Stimulated activated CD4-positive, alpha-beta T cell treated with anti-CD3 and anti-CD28 coated beads, TNF-alpha, amount 100 ng/mL, for 1 hour (primary cell): ENCODE results near the gene LRMDA.

Experiments used
- DNase-seq, 3 donors: peaks; one replicate each; pipeline ENCODE4 v3.0.0-alpha.2; 2020; ENCODE audit warnings: low read depth in 3 of 3, low spot score in 1 of 3

LRMDA gene

DNA sequence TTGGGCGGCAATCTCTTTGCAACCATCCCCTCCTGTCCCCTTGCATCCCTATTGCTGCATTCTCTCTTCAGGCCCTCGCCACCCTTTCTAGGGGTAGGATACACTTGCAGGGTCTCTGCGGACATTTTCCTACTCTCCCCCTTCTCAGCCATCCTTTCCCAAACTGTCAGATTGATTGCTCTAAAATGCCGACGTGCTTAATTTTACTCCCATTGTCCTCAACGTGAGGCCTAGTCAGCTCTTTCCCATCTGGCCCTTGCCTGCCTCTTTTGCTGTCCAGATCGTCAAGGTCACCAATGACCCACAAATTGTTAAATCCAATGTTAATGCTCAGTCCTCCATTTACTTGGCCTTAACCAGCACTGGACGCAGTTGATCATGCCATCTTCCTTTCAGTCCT is 12.7 kb upstream of the LRMDA start:
- DNase-seq: no peak

DNA sequence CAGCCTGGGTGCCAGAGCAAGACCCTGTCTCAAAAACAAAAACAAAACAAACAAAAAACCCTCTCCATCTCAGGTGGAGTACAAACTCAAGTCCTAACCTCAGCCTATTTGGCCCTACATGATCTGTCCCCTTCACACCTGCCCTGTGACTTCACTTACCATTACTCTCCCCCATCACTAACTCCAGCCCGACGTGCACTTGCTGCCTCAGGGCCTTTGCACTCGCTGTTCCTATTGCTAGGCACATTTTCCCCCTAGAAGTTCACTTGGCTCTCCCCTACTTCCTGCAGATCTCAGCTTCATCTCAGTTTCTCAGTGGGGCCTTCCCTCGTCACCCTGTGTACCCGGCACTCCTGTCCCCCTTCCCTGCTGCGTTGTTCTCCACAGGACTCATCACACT is 8.5 kb upstream of the LRMDA start:
- no peak for DNase-seq

DNA sequence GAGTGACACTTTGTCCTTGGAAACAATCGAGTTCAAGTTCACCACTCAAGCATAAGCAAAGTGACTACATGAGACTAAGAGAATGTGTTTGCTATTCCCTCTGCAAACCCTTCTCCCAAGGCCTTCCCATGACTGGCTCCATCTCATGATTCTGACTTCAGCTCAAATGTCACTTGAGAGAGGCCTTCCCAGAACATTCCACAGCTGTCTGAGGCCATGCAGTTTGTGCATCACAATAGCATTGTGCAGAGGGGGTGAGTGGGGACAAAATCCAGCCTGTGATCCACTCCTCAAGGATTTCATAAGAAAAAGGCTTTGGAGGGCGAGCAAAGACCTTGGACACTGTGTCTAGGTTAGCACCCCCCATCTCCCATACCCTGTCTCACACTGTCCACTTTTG is 6.9 kb upstream of the LRMDA start:
- no peak for DNase-seq

- DNase-seq: no peak
These were observed 5.9 kb upstream of the LRMDA start for GRCh38 chr10:75425291-75426079.

DNA sequence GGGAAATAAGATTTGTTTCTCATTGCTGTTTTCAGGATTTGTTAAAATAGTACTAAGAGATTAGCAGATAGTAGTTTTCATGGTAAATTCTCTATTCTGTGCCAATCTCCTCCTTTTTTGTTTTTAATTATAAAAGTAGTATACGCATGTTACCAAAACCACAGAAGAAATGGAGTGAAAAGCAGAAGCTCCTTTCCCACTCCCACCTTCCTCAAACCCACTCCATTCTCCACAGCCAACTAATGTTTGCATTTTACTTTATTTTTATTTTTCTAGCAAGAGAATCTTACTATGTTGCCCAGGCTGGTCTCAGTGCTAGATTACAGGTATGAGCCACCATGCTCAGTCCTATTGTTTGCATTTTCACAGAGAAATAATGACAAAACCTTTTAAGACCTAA is 4.5 kb upstream of the LRMDA start:
- DNase-seq: no peak

GRCh38 chr10:75427951-75428350 is 3.5 kb upstream of the LRMDA start:
- no peak for DNase-seq

DNA sequence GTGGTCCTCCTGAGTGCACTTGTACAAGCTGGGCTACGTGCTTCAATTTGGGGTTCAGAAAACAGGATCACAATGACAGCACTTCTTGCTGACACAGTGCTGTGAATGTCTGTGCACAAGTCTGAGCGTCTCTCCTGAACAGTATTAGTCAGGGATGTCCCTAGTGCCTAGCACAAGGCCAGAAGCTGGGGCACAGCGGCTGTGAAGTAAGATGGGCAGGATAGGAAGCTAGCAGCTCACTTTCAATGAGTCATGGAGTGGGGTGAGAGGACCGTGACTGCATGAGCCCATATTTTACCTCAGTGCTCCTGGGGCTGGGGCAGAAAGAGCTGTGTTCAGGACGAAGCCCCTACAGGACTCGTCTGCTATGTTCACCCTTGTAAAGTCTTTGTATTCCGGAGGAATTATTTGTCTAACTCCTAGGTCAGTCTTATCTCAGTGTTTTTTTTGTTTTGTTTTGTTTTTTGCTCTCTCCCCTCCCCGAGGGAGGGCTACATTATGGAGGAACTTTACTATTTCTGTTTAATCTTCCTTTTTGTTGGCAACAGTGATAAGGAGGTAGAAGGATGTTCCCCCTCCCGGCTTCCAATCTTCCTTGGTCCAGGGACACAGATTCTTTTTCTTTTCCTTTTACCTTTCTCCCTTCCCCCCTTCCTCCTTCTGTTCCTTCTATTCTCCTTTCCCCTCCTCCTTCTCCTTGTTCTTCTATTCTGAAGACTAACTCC is 2.8 kb upstream of the LRMDA start:
- DNase-seq: no peak

DNA sequence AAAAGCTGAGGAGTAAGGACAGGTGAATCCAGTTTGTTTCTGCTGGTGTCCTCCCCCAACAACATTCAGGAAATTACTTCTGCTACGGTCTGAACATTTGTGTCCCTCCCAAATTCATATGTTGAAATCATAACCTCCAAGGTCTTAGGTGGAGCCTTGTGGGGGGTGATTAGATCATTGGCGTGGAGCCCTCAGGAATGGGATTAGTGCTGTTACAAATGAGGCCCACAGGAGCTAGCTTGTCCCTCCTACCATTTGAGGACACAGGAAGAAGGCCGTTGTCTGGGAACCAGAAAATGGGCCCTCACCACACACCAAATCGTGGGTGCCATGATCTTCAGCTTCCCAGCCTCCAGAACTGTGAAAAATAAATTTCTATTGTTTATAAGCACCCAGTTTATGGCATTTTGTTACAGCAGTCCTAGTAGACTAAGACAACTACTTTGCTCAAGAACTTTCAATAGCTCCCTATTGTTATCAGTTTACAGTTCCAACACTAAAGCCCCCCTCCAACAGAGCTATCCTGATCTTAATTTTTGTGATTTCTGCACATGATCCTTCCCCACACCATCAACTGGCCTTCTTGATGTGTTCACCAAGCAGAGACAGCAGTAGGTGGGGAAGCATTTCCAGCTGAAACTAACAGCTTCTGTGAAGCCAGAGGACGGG is 2.1 kb upstream of the LRMDA start:
- no peak for DNase-seq

GRCh38 chr10:75430000-75430763 is 1.2 kb upstream of the LRMDA start:
- no peak for DNase-seq

DNA sequence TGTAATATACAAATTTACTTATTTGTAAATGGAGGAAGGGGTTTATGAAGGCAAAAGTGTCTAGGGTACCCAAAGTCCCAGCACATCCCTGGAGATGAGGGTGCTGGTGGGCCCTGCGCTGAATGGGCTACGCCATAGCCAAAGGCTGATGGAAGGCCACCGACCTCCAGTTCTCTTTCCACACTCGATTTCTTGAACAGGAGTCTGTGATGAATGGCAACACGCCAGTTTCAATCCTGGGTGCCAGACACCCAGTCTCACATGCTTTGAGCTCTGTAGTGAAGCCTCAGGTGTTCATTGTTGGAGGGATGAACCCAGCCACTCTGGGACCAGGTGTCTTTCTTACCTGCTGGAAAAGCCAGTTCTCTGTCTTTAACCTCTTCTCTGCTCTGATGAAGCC is 752 bp downstream of the LRMDA start:
- no peak for DNase-seq

GRCh38 chr10:75432763-75433162 is 1.3 kb downstream of the LRMDA start:
- no peak for DNase-seq

- DNase-seq: no peak
These were observed 1.8 kb downstream of the LRMDA start for GRCh38 chr10:75433216-75433615.

GRCh38 chr10:75434291-75434690 is 2.9 kb downstream of the LRMDA start:
- no peak for DNase-seq

- no peak for DNase-seq
These were observed 3.9 kb downstream of the LRMDA start for GRCh38 chr10:75435291-75435690.

- no peak for DNase-seq
These were observed 5.5 kb downstream of the LRMDA start for GRCh38 chr10:75436896-75437295.

DNA sequence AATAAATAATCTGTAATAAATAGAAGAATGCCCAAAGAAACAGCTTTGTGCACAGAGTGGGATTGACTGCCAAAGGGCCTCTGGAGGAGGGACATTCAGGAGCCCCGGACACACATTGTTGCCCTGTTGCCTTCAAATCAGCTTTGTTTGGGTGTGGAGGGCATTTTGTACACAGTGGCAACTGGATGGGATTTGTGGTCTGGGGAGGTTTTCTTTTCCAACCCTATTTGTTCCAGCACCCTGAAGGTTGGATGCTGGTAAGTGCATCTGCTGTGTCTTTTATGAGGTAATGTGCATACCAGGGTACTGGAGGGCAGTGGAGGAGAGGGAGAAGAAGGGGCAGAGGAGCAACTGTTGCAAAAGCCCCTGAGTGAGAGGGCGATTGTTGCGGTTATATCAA is 6.3 kb downstream of the LRMDA start:
- DNase-seq: no peak

DNA sequence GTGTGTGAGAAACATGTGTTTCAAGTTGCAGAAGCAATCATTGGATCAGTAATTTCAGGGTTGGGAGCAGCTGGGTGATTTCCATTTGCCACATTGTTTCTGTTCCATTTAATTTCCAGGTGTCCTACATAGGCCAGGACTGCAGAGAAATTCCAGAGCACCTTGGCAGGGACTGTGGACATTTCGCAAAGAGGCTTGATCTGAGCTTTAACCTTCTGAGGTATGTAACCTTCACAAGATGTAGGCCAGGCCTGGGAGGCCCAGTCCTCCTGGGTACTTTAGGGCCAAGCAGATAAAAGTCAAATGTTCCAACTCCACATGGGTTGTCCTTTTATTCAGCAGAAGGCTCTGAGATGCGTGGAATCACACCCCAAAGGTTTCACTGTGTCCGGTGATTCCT is 6.9 kb downstream of the LRMDA start:
- no peak for DNase-seq

- DNase-seq: no peak
These were observed 8.4 kb downstream of the LRMDA start for GRCh38 chr10:75439811-75440210.

DNA sequence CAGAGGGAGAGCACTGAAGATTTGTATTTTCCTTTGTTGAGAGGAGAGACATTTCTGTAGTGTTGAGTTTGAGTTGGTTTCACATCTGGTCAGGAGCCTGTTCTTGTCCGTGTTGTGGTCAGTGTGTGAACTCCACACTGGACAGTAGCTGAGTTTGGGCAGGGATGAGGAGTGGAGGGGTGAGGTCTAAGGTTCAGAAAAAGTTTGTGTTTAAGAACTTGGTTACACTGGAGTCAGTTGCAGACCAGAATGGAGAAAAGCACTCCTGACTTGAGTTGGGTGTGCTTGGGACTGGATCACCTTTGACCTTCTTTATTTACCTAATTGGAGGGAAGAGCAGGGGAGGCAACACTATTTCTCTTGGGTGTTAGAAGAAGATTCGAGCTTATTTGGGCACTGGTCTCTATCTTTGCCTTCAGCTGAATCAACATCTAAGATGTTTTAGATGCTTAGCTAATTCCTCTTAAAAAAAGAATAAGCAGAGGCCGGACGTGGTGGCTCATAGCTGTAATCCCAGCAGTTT is 8.9 kb downstream of the LRMDA start:
- DNase-seq: no peak

DNA sequence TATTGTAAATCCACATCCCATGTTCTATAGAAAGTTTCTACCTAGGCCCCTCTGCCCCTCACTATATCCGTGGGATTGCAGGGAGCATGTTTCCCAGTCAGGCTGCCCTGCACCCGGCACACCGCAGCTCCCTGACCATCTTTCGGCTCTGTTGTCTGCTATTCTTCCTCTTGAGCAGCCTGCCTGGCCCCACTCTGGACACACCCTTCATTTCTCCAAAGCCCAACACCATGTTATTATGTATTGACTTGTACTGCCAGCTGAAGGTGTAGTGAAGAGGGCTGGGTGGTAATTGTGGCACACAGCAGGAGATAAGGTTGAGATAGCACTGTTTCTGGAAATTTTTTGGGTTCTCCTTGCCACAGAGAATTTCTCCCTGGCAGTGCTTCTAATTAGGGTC is 9.8 kb downstream of the LRMDA start:
- no peak for DNase-seq

GRCh38 chr10:75441682-75442081 is 10.3 kb downstream of the LRMDA start:
- no peak for DNase-seq
